Adrenal gland (tissue), 12 donors: ENCODE data around the gene FGGY. TPM values are rescaled to one million over a fixed set of nuclear protein-coding genes. Genes with fewer than 3 reads are reported as not detected.

Experiments
- DNase-seq, 7 donors: peaks; one replicate each; pipeline ENCODE4 v3.0.0-alpha.2; 2019 to 2020
- H3K27ac ChIP-seq, 5 donors: fragments of 200-600 bp; sonication (generic) in 4 of 5; 1 replicate in 3 of 5; 2 replicates in 2 of 5; pipeline versions ENCODE4 v1.5.1 to v1.8.0; 2016 to 2020; ENCODE audit warnings: mild to moderate bottlenecking in 1 of 5
- H3K27me3 ChIP-seq: fragments of 200-600 bp; 2 replicates; pipeline ENCODE4 v1.8.0; 2021
- H3K36me3 ChIP-seq, 2 donors: fragments of 200-600 bp; replicated peaks in 1 of 2; 1 replicate in 1 of 2; 2 replicates in 1 of 2; pipeline versions ENCODE4 v1.5.1 to v1.8.0; 2018 to 2022
- H3K4me1 ChIP-seq, 2 donors: fragments of 200-600 bp; replicated peaks in 1 of 2; 1 replicate in 1 of 2; 2 replicates in 1 of 2; pipeline versions ENCODE4 v1.5.1 to v1.8.0; 2018 to 2021
- H3K4me3 ChIP-seq, 4 donors: fragments of 200-600 bp; sonication (generic) in 3 of 4; one replicate each; pipeline ENCODE4 v1.5.1; 2016 to 2018
- H3K9me3 ChIP-seq, 3 donors: fragments of 200-600 bp; sonication (generic) in 1 of 3; replicated peaks in 1 of 3; 1 replicate in 2 of 3; 2 replicates in 1 of 3; pipeline versions ENCODE4 v1.5.1 to v1.8.0; 2016 to 2021
- CTCF ChIP-seq, 6 experiments: fragments of 450-650 bp in 4 of 6; fragments of 200-600 bp in 2 of 6; sonication (generic) in 1 of 6; IDR thresholded peaks; 1 replicate in 5 of 6; 2 replicates in 1 of 6; pipeline versions ENCODE4 v1.5.1 to v1.8.0; 2016 to 2021; ENCODE audit warnings: antibody characterized with exemption in 6 of 6, mild to moderate bottlenecking in 2 of 6, moderate library complexity in 1 of 6
- POLR2A ChIP-seq, 2 donors: fragments of 450-650 bp; IDR thresholded peaks; one replicate each; pipeline ENCODE4 v1.6.1; 2017; ENCODE audit warnings: antibody characterized with exemption in 2 of 2, mild to moderate bottlenecking in 2 of 2, moderate library complexity in 1 of 2
- WGBS, 4 donors: extraction: QIAGEN DNeasy Blood & Tissue Kit in 2 of 4; methylation state at CpG; one replicate each; pipeline versions ENCODE4 v1.1.5 to v1.1.7; 2013 to 2017; 5-methylcytosine and 5-hydroxymethylcytosine counted together
- intact Hi-C, 2 donors: fragments of 100-400 bp; cut with DNase I; formaldehyde crosslinking; loops; one replicate each; pipeline versions ENCODE4 v1.14.1 to v1.15.0; 2022 to 2023
- polyA plus RNA-seq, 3 donors: library from polyadenylated mRNA; stranded (reverse); fragments of 200-250 nt in 2 of 3; fragments of 350-450 nt in 1 of 3; fragmentation: Illumina TruSeq in 1 of 3; extraction: RNeasy Lipid Tissue Mini Kit (QIAGEN cat#74804) in 1 of 3; gene quantifications; one replicate each; pipeline ENCODE4 v1.2.3, GENCODE V29; 2013 to 2014
- total RNA-seq, 9 donors: library from RNA; depleted of rRNA in 4 of 9; stranded (reverse); fragments of >200 nt in 4 of 9; fragments of 120-200 nt in 1 of 9; fragmentation: NEBNext Ultra II Directional in 1 of 9; extraction: Animal tissue kit (Norgen Biotek cat#: 25700) in 1 of 9; gene quantifications; one replicate each; pipeline versions ENCODE4 v1.1.0 to v1.2.4, GENCODE V29; 2013 to 2023
- donor health status: healthy with polysubstance abuse.
- donor health status: Bipolar disorder and iron deficiency.
- donor health status: DM: yes; HTN: yes; CAD: no.
- donor health status: DM: no; HTN: no; CAD: no.
- donor health status: DM: no; HTN: no; CAD: no.
- donor health status: DM: yes; HTN: yes; CAD: no.

The FGGY gene
- total and polyA plus RNA-seq, 12 donors, result 7.4 to 75.5 (median 35.0) TPM

- no peak overlapping the region for H3K4me3 ChIP-seq
- TF ChIP-seq POLR2A (IDR thresholded peaks at IDR 0.05), result no peak
- no peak for TF ChIP-seq CTCF (IDR thresholded peaks at IDR 0.05)
These were observed 18.9 kb downstream of the FGGY start for GRCh38 chr1:59315529-59316463.

GRCh38 chr1:59316497-59317128 is 19.7 kb downstream of the FGGY start:
- H3K27me3 ChIP-seq, result no peaks in the 10 kb centered on the region

More at GRCh38 chr1:59315529-59316463, 18.9 kb downstream of the FGGY start:
- no peaks in the 10 kb centered on the region for H3K27me3 ChIP-seq
- no peaks in the 10 kb centered on the region for H3K36me3 ChIP-seq
- intact Hi-C loops, result no loop called here
- H3K27ac ChIP-seq, result peak overlapping the region in 2 of 5 donors; percentile 27 to 40
- DNase-seq, result no peak
- H3K9me3 ChIP-seq, result no peaks in the 10 kb centered on the region
- WGBS, 4 donors, result 84 to 89% (median 86%) methylated on average over 7 of the region's 7 CpGs
- peaks cover 3 to 16% of the 10 kb centered on the region in 2 donors for H3K4me1 ChIP-seq

GRCh38 chr1:59317343-59317742 is 20.4 kb downstream of the FGGY start:
- no peaks in the 10 kb centered on the region for H3K36me3 ChIP-seq
- no peaks in the 10 kb centered on the region for H3K9me3 ChIP-seq
- 77 to 87% (median 82%) methylated on average over 3 of the region's 3 CpGs for WGBS, 4 donors
- H3K27me3 ChIP-seq, result no peaks in the 10 kb centered on the region
- H3K4me1 ChIP-seq, result peaks cover 3 to 16% of the 10 kb centered on the region in 2 donors
- TF ChIP-seq POLR2A (IDR thresholded peaks at IDR 0.05), result no peak
- H3K27ac ChIP-seq, result peak overlapping the region in 2 of 5 donors; percentile 33 to 40
- H3K4me3 ChIP-seq, result no peak overlapping the region
- no peak for DNase-seq
- intact Hi-C loops, result no loop called here

More at GRCh38 chr1:59316497-59317128, 19.7 kb downstream of the FGGY start:
- no peak overlapping the region for H3K4me3 ChIP-seq
- DNase-seq, result no peak
- intact Hi-C loops, result no loop called here
- H3K36me3 ChIP-seq, result no peaks in the 10 kb centered on the region
- peaks cover 3 to 16% of the 10 kb centered on the region in 2 donors for H3K4me1 ChIP-seq
- TF ChIP-seq POLR2A (IDR thresholded peaks at IDR 0.05) (no peak), CTCF (IDR thresholded peaks at IDR 0.05) (no peak)
- 81 to 85% (median 83%) methylated on average over 6 of the region's 6 CpGs for WGBS, 4 donors
- H3K9me3 ChIP-seq, result no peaks in the 10 kb centered on the region
- H3K27ac ChIP-seq, result peak overlapping the region in 2 of 5 donors; percentile 33 to 40

GRCh38 chr1:59317780-59318179 is 20.9 kb downstream of the FGGY start:
- WGBS, 4 donors, result 74 to 98% (median 93%) methylated on average over 2 of the region's 2 CpGs
- H3K27ac ChIP-seq, result no peak overlapping the region
- DNase-seq, result no peak
- no peaks in the 10 kb centered on the region for H3K36me3 ChIP-seq
- intact Hi-C loops, result no loop called here
- H3K9me3 ChIP-seq, result no peaks in the 10 kb centered on the region
- no peak overlapping the region for H3K4me3 ChIP-seq
- no peaks in the 10 kb centered on the region for H3K27me3 ChIP-seq
- peaks cover 3 to 16% of the 10 kb centered on the region in 2 donors for H3K4me1 ChIP-seq
- TF ChIP-seq POLR2A (IDR thresholded peaks at IDR 0.05) (no peak), CTCF (IDR thresholded peaks at IDR 0.05) (no peak)
